Lung (tissue), 12 donors: Measurements from ENCODE around the gene CCDC43. TPM values are rescaled to one million over a fixed set of nuclear protein-coding genes. Genes with fewer than 3 reads are reported as not detected.
A peak's percentile ranks its signal among the peaks of the same experiment; 100 is the strongest.

ENCODE experiments used
- ATAC-seq: fragments of 200-7000 bp; cut with Tn5 transposase; one replicate; pipeline ENCODE4 v1.9.1; 2020; ENCODE audit warnings: moderate number of reproducible peaks; ENCODE audit not compliant: insufficient read depth, low FRiP score
- DNase-seq, 3 donors: peaks; one replicate each; pipeline ENCODE4 v3.0.0-alpha.2; 2013 to 2017
- H3K27ac ChIP-seq, 2 donors: one replicate each; pipeline ENCODE4 v1.5.1; 2013; ENCODE audit warnings: mild to moderate bottlenecking in 2 of 2, moderate library complexity in 2 of 2, control low read depth in 1 of 2, inconsistent platforms in 1 of 2, low read depth in 1 of 2, low read length in 1 of 2
- H3K27me3 ChIP-seq, 3 donors: one replicate each; pipeline ENCODE4 v1.5.1; 2013; ENCODE audit warnings: low read length in 2 of 3; ENCODE audit not compliant: control insufficient read depth in 3 of 3, insufficient read depth in 3 of 3
- H3K36me3 ChIP-seq, 4 donors: one replicate each; pipeline ENCODE4 v1.5.1; 2013; ENCODE audit warnings: low read length in 4 of 4, mild to moderate bottlenecking in 1 of 4, moderate library complexity in 1 of 4; ENCODE audit not compliant: control insufficient read depth in 4 of 4, insufficient read depth in 4 of 4
- H3K4me1 ChIP-seq, 5 donors: one replicate each; pipeline ENCODE4 v1.5.1; 2013; ENCODE audit warnings: low read length in 5 of 5, mild to moderate bottlenecking in 2 of 5, moderate library complexity in 1 of 5; ENCODE audit not compliant: control insufficient read depth in 5 of 5, insufficient read depth in 5 of 5
- H3K4me3 ChIP-seq: one replicate; pipeline ENCODE4 v1.5.1; 2013; ENCODE audit warnings: mild to moderate bottlenecking, control low read depth, moderate library complexity
- H3K9ac ChIP-seq, 2 donors: one replicate each; pipeline ENCODE4 v1.5.1; 2013; ENCODE audit warnings: low read length in 2 of 2, control low read depth in 1 of 2; ENCODE audit not compliant: insufficient read depth in 1 of 2
- H3K9me3 ChIP-seq, 4 donors: one replicate each; pipeline ENCODE4 v1.5.1; 2013; ENCODE audit warnings: low read length in 3 of 4, mild to moderate bottlenecking in 1 of 4, moderate library complexity in 1 of 4; ENCODE audit not compliant: control insufficient read depth in 4 of 4, insufficient read depth in 3 of 4
- WGBS, 2 donors: extraction: QIAGEN DNeasy Blood & Tissue Kit; methylation state at CpG; one replicate each; pipeline ENCODE4 v1.1.7; 2013; 5-methylcytosine and 5-hydroxymethylcytosine counted together
- polyA plus RNA-seq, 2 donors: library from polyadenylated mRNA; stranded (reverse); fragments of 200-250 nt; gene quantifications; one replicate each; pipeline ENCODE4 v1.2.1, GENCODE V29; 2013
- total RNA-seq, 2 donors: library from RNA; depleted of rRNA in 1 of 2; stranded (reverse); fragments of >200 nt in 1 of 2; gene quantifications; one replicate each; pipeline ENCODE4 v1.2.1, GENCODE V29; 2014 to 2021
- TF ChIP-seq, protein P1 (sequence below): IDR thresholded peaks from 2 replicates; pipeline ENCODE4 v1.5.1; 2012; ENCODE audit warnings: mild to moderate bottlenecking; ENCODE audit errors: control extremely low read depth, extremely low read depth
- donor health status: control.
- donor health status: control.
- donor health status: Bipolar disorder and iron deficiency.
- donor health status: healthy.
- donor health status: DM: yes; HTN: yes; CAD: no.

Gene CCDC43
- total and polyA plus RNA-seq, 4 donors = 13.5 to 21.4 (median 18.7) TPM

DNA sequence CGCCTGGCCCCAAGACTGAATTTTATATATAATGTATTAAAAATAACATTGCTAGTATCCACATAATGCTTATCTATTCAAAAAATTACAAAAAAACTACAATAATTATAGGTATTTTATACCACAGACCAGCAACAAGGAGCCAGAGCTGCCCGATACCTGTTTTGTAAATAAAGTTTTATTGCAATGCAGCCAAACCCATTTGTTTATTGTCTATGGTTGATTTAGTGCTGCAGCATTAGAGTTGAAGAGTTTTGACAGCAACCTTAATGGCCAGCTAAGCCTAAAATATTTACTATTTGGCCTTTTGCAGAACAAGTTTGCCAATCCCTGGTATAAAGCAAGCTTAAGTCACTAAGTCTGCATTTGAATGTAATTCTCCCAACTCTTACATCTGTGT lies 27.7 kb downstream of the CCDC43 start:
- WGBS, 2 donors = 97 to 99% methylated on average over 2 of the region's 2 CpGs
- no peak overlapping the region for H3K9ac ChIP-seq
- no peaks in the 10 kb centered on the region for H3K9me3 ChIP-seq
- H3K27me3 ChIP-seq = peaks cover 0 to 5% (median 4%) of the 10 kb centered on the region in 3 donors
- no peak for ATAC-seq
- no peak for DNase-seq
- no peaks in the 10 kb centered on the region for H3K36me3 ChIP-seq
- no peak overlapping the region for H3K4me3 ChIP-seq
- H3K27ac ChIP-seq = no peak overlapping the region
- H3K4me1 ChIP-seq = peaks cover 0 to 6% (median 0%) of the 10 kb centered on the region in 5 donors
- TF ChIP-seq, protein P1, sequence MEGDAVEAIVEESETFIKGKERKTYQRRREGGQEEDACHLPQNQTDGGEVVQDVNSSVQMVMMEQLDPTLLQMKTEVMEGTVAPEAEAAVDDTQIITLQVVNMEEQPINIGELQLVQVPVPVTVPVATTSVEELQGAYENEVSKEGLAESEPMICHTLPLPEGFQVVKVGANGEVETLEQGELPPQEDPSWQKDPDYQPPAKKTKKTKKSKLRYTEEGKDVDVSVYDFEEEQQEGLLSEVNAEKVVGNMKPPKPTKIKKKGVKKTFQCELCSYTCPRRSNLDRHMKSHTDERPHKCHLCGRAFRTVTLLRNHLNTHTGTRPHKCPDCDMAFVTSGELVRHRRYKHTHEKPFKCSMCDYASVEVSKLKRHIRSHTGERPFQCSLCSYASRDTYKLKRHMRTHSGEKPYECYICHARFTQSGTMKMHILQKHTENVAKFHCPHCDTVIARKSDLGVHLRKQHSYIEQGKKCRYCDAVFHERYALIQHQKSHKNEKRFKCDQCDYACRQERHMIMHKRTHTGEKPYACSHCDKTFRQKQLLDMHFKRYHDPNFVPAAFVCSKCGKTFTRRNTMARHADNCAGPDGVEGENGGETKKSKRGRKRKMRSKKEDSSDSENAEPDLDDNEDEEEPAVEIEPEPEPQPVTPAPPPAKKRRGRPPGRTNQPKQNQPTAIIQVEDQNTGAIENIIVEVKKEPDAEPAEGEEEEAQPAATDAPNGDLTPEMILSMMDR = no peak

GRCh38 chr17:44655983-44656710 lies 33.4 kb downstream of the CCDC43 start, which contains the start of gene MEIOC:
Gene MEIOC (plus strand): TSS chr17:44656468. CDS start chr17:44656614, 146 bp downstream.
- WGBS, 2 donors = 9 to 10% methylated on average over 47 to 57 of the region's 57 CpGs
- H3K36me3 ChIP-seq = no peaks in the 10 kb centered on the region
- DNase-seq (peak in 2 of 3 donors; percentile 22 to 39), ATAC-seq (no peak)
- H3K9ac ChIP-seq = no peak within 1 kb of the TSS
- H3K4me3 ChIP-seq = no peak within 1 kb of the TSS
- TF ChIP-seq, protein P1 = no peak
- H3K27ac ChIP-seq = no peak within 1 kb of the TSS
- peaks cover 0 to 8% (median 0%) of the 10 kb centered on the region in 4 donors for H3K9me3 ChIP-seq
- peaks cover 4 to 28% (median 21%) of the 10 kb centered on the region in 3 donors for H3K27me3 ChIP-seq
- H3K4me1 ChIP-seq = peaks cover 0 to 3% (median 0%) of the 10 kb centered on the region in 5 donors

- ATAC-seq (no peak), DNase-seq (no peak)
- Histone ChIP-seq H3K4me3 (no peak overlapping the region), H3K9ac (no peak overlapping the region), H3K27me3 (peaks cover 4 to 28% (median 21%) of the 10 kb centered on the region in 3 donors), H3K9me3 (peaks cover 0 to 8% (median 0%) of the 10 kb centered on the region in 4 donors), H3K27ac (no peak overlapping the region), H3K36me3 (no peaks in the 10 kb centered on the region), H3K4me1 (peaks cover 0 to 3% (median 0%) of the 10 kb centered on the region in 5 donors)
- WGBS, 2 donors = 80 to 83% methylated on average over 1 of the region's 1 CpG
- TF ChIP-seq, protein P1 = no peak
Observed at GRCh38 chr17:44653954-44654353, 35.6 kb downstream of the CCDC43 start.
